DND-41 (cell line): ENCODE data around the gene NRIP1.

ENCODE experiments used
- EZH2 ChIP-seq: IDR thresholded peaks from 3 replicates; pipeline ENCODE4 v1.6.1; 2012; ENCODE audit warnings: borderline replicate concordance, low read depth, mild to moderate bottlenecking, moderate library complexity, low read length, inconsistent platforms; ENCODE audit not compliant: severe bottlenecking
- TF ChIP-seq, protein P1 (sequence below): IDR thresholded peaks from 2 replicates; pipeline ENCODE4 v1.5.1; 2012; ENCODE audit warnings: borderline replicate concordance, low read length, moderate library complexity, mild to moderate bottlenecking; ENCODE audit not compliant: poor library complexity, severe bottlenecking; ENCODE audit errors: extremely low read depth

DNA sequence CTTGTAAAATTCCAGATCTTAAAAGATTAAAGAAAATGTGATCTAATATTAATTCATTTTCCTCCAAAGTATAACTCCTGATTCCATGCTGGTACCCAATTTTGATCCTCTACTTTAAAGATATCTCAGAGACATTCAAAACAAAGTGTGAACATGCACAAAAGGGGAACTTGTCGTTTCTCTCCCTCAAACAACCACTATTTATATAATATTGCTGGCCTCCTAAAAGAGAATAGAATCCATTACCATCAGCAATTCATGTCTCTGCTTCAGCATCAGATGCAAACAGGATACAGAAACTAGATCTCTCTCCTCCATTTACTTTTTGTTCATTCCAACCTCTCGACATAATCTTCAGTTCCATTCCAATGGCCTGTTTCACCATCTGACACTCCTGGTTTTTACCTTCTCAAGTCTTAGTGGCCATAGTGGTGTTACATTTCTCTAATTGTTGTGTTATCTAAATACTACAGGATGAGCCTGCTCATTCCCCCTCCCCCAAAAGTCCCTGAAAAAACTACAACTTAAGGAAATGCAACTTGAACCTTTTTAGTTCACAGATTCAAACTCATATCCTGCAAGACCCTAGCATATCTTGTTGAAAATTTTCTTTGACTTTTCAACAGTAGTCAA is 4.1 kb downstream of the NRIP1 start:
- TF ChIP-seq, protein P1, sequence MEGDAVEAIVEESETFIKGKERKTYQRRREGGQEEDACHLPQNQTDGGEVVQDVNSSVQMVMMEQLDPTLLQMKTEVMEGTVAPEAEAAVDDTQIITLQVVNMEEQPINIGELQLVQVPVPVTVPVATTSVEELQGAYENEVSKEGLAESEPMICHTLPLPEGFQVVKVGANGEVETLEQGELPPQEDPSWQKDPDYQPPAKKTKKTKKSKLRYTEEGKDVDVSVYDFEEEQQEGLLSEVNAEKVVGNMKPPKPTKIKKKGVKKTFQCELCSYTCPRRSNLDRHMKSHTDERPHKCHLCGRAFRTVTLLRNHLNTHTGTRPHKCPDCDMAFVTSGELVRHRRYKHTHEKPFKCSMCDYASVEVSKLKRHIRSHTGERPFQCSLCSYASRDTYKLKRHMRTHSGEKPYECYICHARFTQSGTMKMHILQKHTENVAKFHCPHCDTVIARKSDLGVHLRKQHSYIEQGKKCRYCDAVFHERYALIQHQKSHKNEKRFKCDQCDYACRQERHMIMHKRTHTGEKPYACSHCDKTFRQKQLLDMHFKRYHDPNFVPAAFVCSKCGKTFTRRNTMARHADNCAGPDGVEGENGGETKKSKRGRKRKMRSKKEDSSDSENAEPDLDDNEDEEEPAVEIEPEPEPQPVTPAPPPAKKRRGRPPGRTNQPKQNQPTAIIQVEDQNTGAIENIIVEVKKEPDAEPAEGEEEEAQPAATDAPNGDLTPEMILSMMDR, result no peak
- TF ChIP-seq EZH2, result no peak
